NCI-H748 treated with DMSO at 0.1 percent for 48 hours (cell line): ENCODE data around the gene HSPG2.

Experiments used
- DNase-seq: peaks from one replicate; lab custom pipeline; 2025; lab: John Stamatoyannopoulos, UW

Gene HSPG2

DNA sequence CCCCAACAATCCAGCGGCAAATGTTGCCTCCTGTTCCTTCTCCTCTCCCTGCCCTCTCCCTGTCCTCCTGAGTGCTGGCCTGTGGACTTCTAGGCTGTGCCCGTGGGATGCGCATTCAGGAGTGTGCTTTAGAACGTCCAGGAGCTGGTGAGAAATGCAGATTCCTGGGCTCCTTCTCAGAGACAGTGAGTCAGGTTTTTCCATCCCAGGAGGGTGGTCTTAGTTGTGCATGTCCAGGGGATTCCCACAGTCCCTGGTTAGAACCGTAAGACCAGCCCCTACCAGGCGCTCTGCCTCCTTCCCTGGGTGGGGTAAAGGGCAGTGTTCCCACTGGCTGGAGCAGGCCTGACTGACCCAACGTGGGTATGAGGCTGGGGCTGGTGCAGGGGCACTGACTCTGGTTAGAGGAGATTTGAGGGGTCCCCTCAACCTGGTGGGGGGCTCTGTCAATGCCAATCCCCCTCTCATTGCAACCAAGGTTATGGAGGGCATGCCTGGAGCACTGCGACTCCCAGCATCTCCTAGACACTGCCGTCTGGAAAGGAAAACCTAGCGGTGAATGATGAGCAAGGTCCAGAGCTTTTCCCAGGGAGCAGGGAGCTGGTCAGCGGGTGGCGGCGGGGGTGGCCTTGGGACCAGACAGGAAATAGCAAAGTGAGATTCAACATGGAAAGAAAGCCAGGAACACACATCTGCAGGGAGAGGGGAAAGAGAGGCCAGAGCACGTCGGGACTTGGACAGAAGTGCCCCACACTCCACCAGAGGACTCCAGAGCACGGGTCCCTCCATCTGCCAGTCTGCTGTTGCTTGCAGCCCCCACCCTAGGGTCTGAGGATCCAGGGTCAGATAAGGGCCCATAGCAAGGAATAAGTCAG, 38.5 kb downstream of the HSPG2 start:
- DNase-seq, result no peak

DNA sequence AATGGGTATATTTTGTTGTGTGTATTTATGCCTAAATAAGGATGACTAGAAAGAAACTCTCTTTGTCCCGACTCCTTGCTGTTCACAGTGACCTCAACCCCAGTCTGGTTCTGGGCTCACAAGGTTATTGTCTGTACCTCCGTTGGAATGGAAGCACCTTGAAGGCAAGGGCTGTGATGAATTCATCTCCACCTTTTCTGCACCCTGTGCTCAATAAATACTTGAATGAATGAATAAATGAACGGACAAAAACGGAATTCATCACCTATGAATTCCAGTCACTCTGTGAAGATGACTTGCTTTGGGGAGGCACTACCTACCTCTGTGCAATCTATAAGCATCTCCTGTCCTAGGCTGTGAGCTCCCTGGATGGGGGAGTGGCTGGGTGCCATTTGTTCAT, 39.3 kb downstream of the HSPG2 start:
- no peak for DNase-seq

DNA sequence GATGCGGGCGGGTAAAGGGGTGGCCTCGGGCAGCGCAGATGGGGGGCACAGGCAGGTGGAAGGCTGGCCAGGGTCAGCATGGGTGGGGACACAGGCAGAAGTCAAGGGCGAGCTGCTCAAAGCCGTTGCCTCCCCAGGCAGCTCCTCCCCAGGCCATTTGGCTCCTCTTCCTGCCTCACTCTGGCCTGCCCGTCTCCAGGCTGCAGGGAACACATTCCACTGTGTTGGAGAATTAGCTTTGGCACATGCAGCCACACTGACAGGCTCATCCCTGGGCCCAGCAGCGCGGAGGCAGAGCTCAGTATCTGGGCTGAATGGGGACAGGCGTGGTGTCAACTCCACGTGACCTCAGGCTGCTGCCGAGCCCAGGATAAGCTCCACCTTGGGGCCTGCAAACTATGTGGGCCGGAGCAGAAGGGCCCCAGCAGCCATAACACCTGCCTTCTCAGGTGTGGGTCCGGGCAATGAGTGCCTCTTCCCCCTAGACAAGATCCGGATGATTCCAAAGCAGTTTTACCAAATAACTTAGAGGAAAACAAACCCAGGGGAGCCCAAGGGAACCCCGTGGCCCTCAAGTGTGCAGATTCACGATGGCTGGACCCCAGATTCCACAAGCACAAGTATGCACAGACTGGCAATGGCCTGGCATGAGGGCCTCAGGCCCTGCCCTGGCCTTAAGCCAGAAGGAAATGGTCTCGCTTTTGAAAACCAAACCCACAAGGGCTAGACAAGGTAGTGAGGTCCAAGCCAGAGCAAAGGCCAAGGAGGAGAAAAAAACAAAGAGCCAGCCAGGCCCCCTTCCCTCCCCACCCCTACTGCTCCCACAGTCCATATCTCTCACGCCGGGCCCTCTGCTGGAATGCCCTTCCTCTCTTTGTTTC, 40.2 kb downstream of the HSPG2 start:
- no peak for DNase-seq

DNA sequence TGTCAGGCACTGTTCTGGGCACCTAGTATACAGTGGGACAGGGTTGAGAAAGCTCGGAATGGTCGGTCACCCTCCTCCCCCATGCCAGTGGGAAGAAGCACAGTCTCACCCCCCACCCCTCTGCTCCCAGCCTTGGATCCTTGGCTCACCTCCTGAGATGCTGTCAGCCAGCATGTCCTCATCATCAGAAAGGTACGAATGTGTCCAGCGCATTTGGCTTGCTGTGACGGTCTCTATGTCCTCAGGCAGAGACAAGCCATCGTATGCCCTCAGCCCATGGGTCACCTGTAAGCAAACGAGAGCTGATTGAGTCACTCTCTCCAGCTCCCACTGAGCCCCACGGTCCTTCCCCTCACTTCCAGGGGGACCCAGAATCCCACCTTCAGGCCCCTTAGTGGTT, 41.1 kb downstream of the HSPG2 start:
- DNase-seq, result no peak

DNA sequence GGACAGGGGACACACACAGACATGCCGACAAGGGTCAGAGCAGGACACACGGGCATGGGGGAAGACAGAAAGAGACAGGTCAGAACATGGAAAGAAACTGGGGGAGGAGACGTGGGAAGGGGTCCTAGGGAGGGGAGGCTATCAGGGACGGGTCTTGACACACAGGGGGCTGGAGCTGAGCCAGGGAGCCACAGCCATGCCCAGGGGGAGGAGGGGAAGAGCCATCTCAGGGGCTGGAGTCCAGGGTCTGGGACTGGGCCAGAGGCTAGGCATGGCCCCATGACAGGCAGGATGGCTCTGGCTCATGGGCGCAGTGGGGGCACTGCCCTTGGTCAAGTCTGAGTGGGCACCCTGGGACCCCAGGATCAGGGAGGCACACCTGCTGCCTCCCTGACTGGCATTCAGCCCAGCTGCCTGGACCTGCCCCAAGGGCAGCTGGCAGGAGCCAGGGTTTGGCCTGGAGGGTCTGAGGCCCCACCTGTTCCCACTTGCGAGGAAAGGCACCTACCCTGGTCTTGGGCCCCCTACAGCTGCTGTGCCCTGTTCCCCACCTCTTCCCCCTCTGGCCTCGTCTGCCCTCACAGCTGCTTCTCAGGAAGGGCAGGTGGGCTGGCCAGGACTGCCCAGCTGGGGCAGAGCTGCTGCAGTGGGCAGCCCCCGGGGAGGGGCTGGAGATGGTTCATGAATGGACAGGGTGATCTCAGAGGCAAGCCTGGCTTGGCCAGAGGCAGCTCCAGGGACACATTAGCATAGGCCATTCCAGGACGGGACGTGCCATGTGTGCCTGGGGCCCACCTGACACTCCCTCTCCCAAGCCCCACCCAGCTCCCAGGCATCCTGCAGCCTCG, 42.9 kb downstream of the HSPG2 start:
- DNase-seq, result no peak

DNA sequence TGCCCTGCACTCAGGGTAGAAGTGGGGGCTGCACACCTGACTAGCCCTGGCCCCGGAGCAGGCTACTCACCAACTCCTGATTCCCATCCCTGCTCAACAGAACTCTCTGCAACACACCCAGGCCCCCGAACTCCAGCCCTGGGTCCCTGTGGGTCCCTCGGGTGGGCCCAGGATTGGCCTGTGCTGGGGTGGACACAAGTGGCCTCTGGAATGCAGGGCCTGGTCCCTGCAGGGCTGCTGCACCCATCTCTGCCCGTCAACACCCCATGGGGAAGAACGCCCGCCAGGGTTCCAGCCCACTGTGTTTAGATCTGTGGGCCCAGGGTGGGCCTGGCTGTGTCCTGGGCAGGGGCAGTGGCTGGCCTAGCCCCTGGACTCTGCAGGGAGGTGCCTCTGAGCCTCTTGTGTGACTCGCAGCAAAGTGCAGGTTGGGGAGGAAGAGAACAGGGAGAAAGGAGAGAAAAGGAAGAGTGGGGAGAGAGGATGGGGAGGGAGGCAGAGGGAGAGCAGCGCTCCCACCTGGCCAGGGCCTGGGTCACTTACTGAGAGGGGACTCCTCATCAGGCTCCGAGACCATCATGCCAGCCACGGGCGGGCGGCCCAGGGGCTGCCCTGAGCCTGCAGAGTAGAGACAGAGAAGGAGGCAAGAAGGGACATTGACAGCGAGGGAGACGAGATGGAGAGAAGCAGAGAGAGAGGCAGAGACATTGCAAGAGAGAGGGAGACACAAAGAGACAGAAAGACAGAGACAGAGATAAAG, 43.9 kb downstream of the HSPG2 start:
- DNase-seq, result no peak

DNA sequence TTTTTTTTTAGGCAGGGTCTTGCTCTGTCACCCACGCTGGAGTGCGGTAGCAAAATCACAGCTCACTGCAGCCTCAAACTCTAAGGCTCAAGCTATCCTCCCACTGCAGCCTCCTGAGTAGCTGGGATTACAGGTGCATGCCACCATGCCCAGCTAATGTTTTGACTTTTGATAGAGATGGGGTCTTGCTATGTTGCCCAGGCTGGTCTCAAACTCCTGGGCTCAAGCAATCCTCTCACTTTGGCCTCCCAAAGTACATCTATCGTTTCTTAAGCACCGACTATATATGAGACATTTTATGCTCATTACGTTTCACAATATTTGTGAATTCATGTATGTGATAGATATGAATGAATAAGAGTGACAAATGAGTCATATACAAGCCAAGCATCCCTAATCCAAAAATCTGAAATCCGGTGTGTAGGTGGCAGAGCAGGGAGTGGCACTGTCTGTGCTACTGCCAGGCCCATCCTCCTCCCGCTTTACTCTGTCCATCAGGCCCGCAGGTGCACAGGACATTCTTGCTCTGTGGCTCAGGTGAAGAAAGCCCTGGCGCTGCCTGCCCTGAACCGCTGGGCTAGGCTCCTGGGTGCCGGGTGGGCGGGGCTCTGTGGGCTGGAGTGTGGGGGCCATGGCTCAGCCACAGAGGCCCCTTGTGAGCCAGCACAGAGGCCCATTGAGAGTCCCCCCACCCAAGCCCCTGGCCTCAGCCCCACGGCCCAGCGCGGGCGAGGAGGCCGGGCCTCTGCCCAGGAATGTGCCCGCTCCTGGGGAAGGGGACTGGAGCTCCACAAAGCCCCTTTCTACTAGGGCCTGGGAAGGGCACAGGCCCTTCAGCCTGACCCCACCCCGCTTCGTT, 45.3 kb downstream of the HSPG2 start:
- no peak for DNase-seq

DNA sequence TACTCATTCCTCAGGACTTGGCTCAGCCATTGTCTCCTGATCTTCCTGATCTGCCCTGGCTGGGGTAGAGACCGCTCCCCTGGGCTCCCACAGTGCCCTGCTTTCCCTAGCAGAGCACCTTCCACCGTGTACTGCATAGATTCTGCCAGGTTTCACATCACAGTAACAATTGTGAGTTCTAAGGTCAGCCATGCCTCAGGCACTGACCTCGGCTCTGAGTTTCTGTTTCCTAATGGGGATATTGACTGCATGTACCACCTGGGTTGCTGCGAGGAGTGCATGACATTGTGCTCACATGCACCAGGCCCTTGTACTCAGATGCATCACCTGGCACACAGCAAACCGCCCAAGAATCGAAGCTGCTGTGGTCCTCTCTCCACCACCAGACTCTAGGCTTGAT, 46.0 kb downstream of the HSPG2 start:
- no peak for DNase-seq

DNA sequence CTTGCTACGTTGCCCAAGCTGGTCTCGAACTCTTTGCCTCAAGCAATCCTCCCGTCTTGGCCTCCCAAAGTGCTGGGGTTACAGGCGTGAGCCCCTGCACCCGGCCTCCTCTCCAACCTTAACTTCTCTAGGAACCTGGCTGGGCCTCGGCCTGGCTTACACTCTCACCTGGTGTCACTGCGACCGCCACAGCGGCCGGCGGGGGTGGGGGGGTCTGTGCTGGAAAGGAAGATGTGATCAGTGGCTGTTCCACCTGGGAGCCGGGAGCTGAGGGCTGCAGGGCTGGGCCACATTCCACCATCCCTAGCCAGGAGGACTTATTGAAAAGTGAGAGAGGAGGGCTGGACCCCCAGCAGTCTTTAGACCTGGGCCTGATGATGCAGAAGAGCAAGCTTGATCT, 48.6 kb downstream of the HSPG2 start:
- no peak for DNase-seq

DNA sequence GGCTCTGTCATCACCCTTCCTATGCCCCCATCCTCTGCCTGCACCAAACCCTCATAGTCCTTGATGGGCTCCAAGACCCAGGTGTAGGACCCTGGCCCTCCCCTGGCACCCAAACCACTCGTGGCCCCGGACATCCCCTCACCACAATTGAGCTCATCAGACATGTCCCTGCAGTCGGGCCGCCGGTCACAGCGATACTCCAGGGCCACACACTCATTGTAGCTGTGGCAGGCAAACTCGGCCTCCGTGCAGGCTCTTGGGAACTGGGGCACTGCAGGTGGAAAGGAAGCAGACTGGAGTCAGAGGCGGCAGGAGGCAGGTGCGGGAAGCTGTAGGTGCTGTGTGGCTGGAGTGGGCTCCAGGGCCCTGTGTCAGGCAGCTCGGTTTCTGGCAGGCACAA, 49.3 kb downstream of the HSPG2 start:
- no peak for DNase-seq

DNA sequence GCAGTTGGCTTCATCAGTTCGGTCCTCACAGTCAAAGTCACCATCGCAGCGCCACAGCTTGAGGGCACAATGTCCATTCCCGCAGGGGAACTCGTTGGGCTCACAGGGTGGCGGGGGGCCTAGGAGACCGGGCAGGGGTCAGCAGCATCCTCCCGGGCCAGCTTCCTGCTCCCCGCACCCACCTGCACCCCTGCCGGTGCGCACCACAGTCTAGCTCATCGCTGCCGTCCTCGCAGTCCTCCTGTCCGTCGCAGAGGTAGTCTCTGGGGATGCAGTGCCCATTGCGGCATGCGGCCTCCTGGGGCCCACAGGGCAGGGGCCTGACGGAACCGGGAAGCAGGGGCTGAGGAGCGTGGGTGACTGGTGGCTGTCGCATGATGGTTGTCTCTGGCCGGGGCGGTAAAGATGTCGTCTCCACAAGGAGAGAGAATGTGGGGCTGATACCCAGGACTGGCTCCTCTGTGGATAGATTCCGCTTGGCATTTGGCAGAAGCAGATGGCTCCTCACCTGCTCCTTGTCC, 49.8 kb downstream of the HSPG2 start:
- DNase-seq, result no peak

DNA sequence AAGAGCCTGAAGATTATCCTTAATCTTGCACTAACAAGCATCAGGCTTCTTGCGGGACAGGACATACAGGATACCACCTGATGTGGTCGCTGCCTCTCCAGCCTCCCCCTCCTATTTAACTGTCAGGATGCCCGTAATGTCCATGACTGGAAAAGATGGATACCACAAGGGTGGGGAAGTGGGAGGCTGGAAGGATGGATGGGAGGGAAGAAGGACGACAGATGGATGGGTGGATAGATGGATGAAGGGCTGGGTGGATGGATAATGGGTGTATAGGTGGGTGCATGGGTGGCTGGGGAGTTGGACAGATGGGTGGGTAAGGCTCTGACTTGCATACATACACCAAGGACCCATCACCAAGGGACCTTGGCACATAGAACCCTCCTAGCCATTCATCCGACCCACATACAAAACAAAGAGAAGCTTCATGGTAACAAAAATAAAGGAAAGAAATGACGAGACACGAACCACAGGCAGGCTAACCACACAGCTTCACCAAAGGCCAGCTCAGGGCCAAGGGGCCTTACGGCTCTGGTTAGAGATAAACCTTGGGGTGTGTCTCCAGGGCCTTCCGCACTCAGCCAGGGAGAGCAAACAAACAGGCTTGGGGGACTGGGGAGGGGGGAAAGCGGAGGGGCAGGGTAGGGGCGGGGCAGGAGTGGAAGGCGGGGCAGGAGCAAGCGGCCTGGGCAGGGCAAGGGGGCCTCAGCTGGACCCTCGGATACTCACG, 50.5 kb downstream of the HSPG2 start:
- no peak for DNase-seq

DNA sequence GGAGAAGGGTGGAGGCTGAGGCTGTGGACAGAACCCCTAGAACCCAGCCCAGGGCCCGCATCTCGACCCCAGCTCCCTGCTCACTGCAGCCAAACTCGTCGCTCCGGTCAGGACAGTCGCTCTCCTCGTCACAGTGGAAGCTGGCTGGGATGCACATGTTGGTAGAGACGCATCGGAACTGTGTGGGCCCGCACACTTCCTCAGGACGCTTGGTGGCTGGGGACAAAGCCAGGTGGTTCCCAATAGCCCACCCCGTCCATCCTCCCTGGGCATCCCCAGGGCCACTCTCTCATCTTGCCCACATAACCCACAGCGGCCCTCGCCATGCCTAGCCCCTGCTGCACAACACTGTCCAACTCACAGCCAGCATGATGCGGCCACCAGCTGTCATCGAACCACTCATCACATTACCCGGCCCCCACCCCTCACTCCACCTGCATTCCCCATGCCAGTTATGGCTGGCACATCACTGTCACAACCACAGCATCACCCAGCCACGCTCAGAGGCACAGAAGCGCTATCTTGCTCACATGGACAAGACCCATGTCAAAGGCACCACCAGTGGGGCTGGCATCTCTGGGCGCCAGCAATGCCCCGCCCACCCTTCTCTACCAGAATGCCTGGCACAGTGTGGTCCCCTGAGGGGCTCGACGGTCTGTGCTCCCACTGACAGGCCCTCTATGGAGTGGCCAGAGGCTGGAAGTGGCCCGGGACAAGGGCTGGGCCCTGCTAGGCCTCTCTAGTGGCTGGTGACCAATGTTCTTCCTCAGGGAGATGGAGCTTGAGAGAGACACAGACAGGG, 51.7 kb downstream of the HSPG2 start:
- no peak for DNase-seq

DNA sequence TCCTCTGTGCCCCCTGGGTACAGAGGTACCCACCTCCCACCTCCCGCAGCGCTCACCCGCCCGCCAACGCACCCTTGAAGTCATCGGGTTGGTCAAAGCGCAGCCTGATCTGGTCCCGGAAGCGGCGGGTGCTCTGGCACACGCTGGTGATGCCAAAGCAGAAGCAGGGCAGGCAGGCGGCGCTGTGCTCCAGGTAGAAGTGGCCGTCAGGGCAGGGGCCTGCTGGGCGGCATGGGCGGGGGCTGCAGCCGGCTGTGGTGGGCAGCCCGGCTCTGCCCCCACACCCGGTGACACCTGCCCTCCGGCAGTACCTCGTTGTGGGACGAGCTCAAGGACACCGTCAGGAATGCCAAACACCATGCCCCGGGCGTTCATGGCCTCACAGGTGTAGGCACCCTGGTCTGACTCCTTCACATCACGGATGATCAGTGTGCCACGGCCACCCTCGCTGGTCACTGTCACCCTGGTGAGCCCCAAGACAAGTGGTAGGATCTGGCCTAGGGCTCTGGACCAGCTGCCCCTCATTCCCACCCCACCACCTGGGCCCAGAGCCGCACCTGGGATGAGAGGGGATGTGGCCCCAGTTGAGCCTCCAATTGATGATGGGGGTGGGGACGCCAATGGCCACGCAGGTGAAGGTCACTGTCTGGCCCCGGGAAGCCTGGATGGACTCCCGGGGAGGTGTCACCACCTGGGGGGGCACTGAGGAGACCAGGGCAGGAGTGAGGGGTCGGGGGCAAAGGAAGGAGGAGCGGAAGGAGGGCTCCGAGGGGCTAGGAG, 52.5 kb downstream of the HSPG2 start:
- no peak for DNase-seq

DNA sequence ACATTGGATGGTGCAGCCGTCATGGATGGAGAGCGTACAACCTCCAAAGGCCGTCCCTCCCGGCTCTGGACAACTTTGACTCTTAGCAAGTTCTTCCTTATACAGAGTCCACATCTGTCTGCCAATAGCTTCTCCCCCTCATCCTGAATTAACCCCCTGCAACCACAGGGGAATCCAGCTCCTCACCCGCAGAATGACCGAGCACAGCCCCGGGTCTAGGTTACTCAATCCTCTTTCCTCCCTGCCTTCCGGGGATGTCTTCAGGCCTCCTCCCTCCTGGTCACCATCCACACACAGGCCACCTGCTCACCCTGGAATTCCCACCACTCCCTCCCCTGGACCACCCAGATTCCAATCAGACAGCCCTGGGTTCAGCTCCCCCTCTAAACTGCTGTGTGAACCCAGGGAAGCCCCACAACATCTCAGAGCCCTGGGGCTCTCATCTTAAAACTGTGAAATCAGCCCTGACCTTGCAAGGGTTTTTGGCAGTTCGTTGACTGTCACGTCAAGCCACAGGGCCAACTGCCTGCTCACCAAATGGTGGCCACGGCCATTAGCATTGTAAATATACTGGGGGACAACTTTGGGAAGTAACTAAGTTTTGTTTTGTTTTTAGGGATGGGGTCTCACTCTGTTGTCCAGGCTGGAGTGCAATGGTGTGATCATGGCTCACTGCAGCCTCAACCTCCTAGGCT, 54.2 kb downstream of the HSPG2 start:
- DNase-seq, result no peak

DNA sequence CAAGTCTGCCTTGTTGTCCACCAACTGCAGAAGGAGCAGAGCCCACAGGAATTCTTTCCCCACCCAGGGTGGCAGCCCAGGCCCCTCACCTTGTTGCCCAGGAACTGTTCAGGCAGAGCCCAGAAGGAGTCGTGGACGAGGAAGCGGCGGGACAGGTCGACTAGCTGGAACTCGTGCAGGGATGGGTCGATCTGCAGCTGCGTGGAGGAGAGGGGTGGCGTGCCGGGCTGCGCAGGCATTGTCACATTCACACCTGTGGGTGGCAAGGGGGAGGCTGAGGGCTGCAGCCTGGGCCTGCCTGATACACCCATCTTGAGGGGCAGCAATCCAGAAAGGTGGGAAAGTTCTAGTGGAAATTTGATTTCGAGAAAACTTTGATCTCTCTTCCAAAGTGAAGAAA, 55.9 kb downstream of the HSPG2 start:
- DNase-seq, result no peak

DNA sequence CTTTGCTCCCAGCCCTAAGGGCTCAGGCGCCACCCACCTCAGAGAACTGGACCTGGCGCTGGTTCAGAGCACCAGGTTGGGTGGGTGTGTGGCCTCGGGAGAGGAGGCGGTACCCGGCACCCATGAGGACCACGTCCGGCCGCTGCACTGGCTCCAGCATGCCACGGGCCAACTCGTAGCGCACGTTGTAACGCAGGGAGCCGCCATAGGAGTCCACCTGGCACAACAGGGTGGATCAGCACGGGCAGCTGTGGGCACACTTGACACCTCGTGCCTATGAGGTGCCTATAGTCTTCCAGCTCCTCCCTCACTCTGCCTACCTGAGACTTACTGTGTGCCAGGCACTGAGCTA, 56.5 kb downstream of the HSPG2 start:
- no peak for DNase-seq
